IMR-90 (cell line): ENCODE results near the gene CENPH. TPM values are rescaled to one million over a fixed set of nuclear protein-coding genes. Genes with fewer than 3 reads are reported as not detected.

ENCODE experiments used
- ATAC-seq: fragments of 200-7000 bp; cut with Tn5 transposase; 2 replicates; pipeline ENCODE4 v1.9.1; 2020; ENCODE audit warnings: low read depth, mild to moderate bottlenecking, moderate library complexity
- BruUV-seq: library from RNA; stranded (reverse); fragments of 400-500 nt; replicated peaks from 2 replicates; lab custom pipeline; 2021; lab: Mats Ljungman, UMichigan
- CTCF ChIA-PET: fragments of 300-600 bp; formaldehyde crosslinking; extraction: SDS; loops from one replicate; lab custom pipeline; 2021; ENCODE audit warnings: antibody characterized with exemption; lab: Yijun Ruan, JAX
- POLR2A ChIA-PET: fragments of 300-600 bp; sonication (Branson Sonifier 250); formaldehyde crosslinking; loops from one replicate; lab custom pipeline; 2022; ENCODE audit warnings: antibody characterized with exemption; ENCODE audit not compliant: unreplicated experiment; lab: Charles Lee
- DNase-seq: peaks from one replicate; pipeline ENCODE4 v3.0.0; 2013
- H2AFZ ChIP-seq: replicated peaks from 2 replicates; pipeline ENCODE3; 2013; ENCODE audit warnings: low read length, mild to moderate bottlenecking; ENCODE audit not compliant: poor library complexity
- H2AK5ac ChIP-seq: 2 replicates; pipeline ENCODE4 v1.6.1; 2013; ENCODE audit warnings: low read depth, low read length, inconsistent platforms
- H2AK9ac ChIP-seq: replicated peaks from 2 replicates; pipeline ENCODE3; 2013; ENCODE audit warnings: mild to moderate bottlenecking, low read depth, low read length, moderate library complexity; ENCODE audit not compliant: poor library complexity
- H2BK120ac ChIP-seq: 2 replicates; pipeline ENCODE4 v1.6.1; 2013; ENCODE audit warnings: low read depth, low read length, inconsistent platforms
- H2BK15ac ChIP-seq: 3 replicates; pipeline ENCODE4 v1.6.1; 2013; ENCODE audit warnings: low read depth, low read length, inconsistent platforms
- H2BK20ac ChIP-seq: 2 replicates; pipeline ENCODE4 v1.6.1; 2013; ENCODE audit warnings: low read depth, mild to moderate bottlenecking, inconsistent platforms, low read length, moderate library complexity
- H2BK5ac ChIP-seq: 2 replicates; pipeline ENCODE4 v1.6.1; 2013; ENCODE audit warnings: mild to moderate bottlenecking, low read depth, low read length, inconsistent platforms; ENCODE audit not compliant: poor library complexity, severe bottlenecking
- H3K14ac ChIP-seq: replicated peaks from 2 replicates; pipeline ENCODE4 v1.6.1; 2013; ENCODE audit warnings: low read depth, low read length, inconsistent platforms
- H3K18ac ChIP-seq: 2 replicates; pipeline ENCODE4 v1.6.1; 2013; ENCODE audit warnings: low read depth, low read length, control low read depth
- H3K23ac ChIP-seq: 2 replicates; pipeline ENCODE4 v1.6.1; 2013; ENCODE audit warnings: low read depth, low read length, inconsistent platforms
- H3K27ac ChIP-seq: 2 replicates; pipeline ENCODE4 v1.5.1; 2013; ENCODE audit warnings: mild to moderate bottlenecking, control low read depth, low read length; ENCODE audit not compliant: insufficient read depth
- H3K27me3 ChIP-seq: 2 replicates; pipeline ENCODE4 v1.6.1; 2013; ENCODE audit warnings: low read length; ENCODE audit not compliant: control insufficient read depth, insufficient read depth
- H3K36me3 ChIP-seq: 2 replicates; pipeline ENCODE4 v1.6.1; 2013; ENCODE audit warnings: low read length, mixed read lengths; ENCODE audit not compliant: control insufficient read depth, insufficient read depth
- H3K4ac ChIP-seq: 2 replicates; pipeline ENCODE4 v1.6.1; 2013; ENCODE audit warnings: low read depth, low read length, inconsistent platforms
- H3K4me1 ChIP-seq: 2 replicates; pipeline ENCODE4 v1.6.1; 2013; ENCODE audit warnings: low read length, mixed read lengths; ENCODE audit not compliant: control insufficient read depth, insufficient read depth
- H3K4me2 ChIP-seq: 2 replicates; pipeline ENCODE4 v1.6.1; 2013; ENCODE audit warnings: low read depth, mild to moderate bottlenecking, control low read depth, low read length, moderate library complexity
- H3K4me3 ChIP-seq: 2 replicates; pipeline ENCODE4 v1.5.1; 2013; ENCODE audit warnings: low read depth, mild to moderate bottlenecking, control low read depth, low read length, moderate library complexity; ENCODE audit not compliant: insufficient read depth
- H3K56ac ChIP-seq: 2 replicates; pipeline ENCODE4 v1.6.1; 2013; ENCODE audit warnings: low read length, inconsistent platforms; ENCODE audit not compliant: insufficient read depth; ENCODE audit errors: extremely low read depth
- H3K79me1 ChIP-seq, 2 experiments: 2 replicates each; pipeline ENCODE4 v1.6.1; 2013; ENCODE audit warnings: low read length in 2 of 2, inconsistent platforms in 1 of 2, low read depth in 1 of 2
- H3K9ac ChIP-seq: 2 replicates; pipeline ENCODE4 v1.6.1; 2013; ENCODE audit warnings: low read depth, low read length, control low read depth
- H3K9me1 ChIP-seq: 2 replicates; pipeline ENCODE4 v1.6.1; 2013; ENCODE audit warnings: low read length, inconsistent platforms; ENCODE audit not compliant: insufficient read depth
- H3K9me3 ChIP-seq: 2 replicates; pipeline ENCODE4 v1.6.1; 2013; ENCODE audit warnings: low read length; ENCODE audit not compliant: control insufficient read depth, insufficient read depth
- H4K20me1 ChIP-seq: 2 replicates; pipeline ENCODE4 v1.6.1; 2013; ENCODE audit warnings: low read length, inconsistent platforms; ENCODE audit not compliant: insufficient read depth
- H4K5ac ChIP-seq: 2 replicates; pipeline ENCODE4 v1.6.1; 2013; ENCODE audit warnings: mild to moderate bottlenecking, low read depth, low read length, control low read depth
- H4K8ac ChIP-seq, 2 experiments: 2 replicates each; pipeline ENCODE4 v1.6.1; 2013; ENCODE audit warnings: low read depth in 2 of 2, low read length in 2 of 2, control low read depth in 1 of 2, inconsistent platforms in 1 of 2
- H4K91ac ChIP-seq: 2 replicates; pipeline ENCODE4 v1.6.1; 2013; ENCODE audit warnings: low read depth, low read length, inconsistent platforms; ENCODE audit not compliant: insufficient read depth
- CEBPB ChIP-seq: IDR thresholded peaks from 2 replicates; pipeline ENCODE4 v1.6.1; 2012; ENCODE audit warnings: low read depth, low read length, improper control_type of control experiment
- POLR2A ChIP-seq: IDR thresholded peaks from 2 replicates; pipeline ENCODE4 v1.6.1; 2012; ENCODE audit warnings: mild to moderate bottlenecking, low read depth, low read length
- RAD21 ChIP-seq: IDR thresholded peaks from 2 replicates; pipeline ENCODE4 v1.6.1; 2012; ENCODE audit warnings: low read length, improper control_type of control experiment
- WGBS, 2 experiments: methylation state at CpG; one replicate each; pipeline versions ENCODE4 v1.1.5 to v1.1.7; 2013; ENCODE audit warnings: missing lambda C conversion rate in 2 of 2; ENCODE audit not compliant: insufficient read length in 1 of 2; ENCODE audit errors: extremely low coverage in 2 of 2; 5-methylcytosine and 5-hydroxymethylcytosine counted together
- dilution Hi-C: fragments of 300-500 bp; cut with HindIII; formaldehyde crosslinking; loops from one replicate; pipeline ENCODE4 v1.14.3; 2018; ENCODE audit warnings: low sequenced_read_pairs; ENCODE audit not compliant: unreplicated experiment
- in situ Hi-C: fragments of 300-500 bp; cut with MboI; formaldehyde crosslinking; loops from 3 replicates; pipeline ENCODE4 v1.14.3; 2019; ENCODE audit warnings: low sequenced_read_pairs, inconsistent platforms, mixed read lengths
- intact Hi-C: fragments of 100-400 bp; cut with micrococcal nuclease; formaldehyde crosslinking; loops from 2 replicates; pipeline ENCODE4 v1.10.0; 2022
- polyA plus RNA-seq, 3 experiments: library from polyadenylated mRNA; depleted of rRNA; stranded (reverse); fragments of >200 nt; gene quantifications; 2 replicates each; pipeline ENCODE4 v1.2.3, GENCODE V29; 2012; ENCODE audit warnings: low replicate concordance in 1 of 3
- total RNA-seq: library from RNA; depleted of rRNA; stranded (reverse); fragments of >200 nt; gene quantifications from 2 replicates; pipeline ENCODE4 v1.2.3, GENCODE V29; 2012
- TF ChIP-seq, protein P1 (sequence below): fragments of 150-350 bp; IDR thresholded peaks from 2 replicates; pipeline ENCODE4 v1.6.1; 2016; ENCODE audit warnings: low read depth, mild to moderate bottlenecking, low read length, moderate library complexity, borderline replicate concordance
- TF ChIP-seq, protein P2 (sequence below): conservative IDR thresholded peaks from 2 replicates; pipeline ENCODE4 v1.5.1; 2012; ENCODE audit warnings: mild to moderate bottlenecking, low read depth, low read length, improper control_type of control experiment

The CENPH gene
- total and polyA plus RNA-seq, 2 of the 4 experiments (the other 2 are of a cell fraction) = 3.8 to 7.8 TPM

- no peak overlapping the region for H3K4me3 ChIP-seq
- H3K4me2 ChIP-seq = no peak overlapping the region
- ChIA-PET POLR2A (no interaction called here), CTCF (no interaction called here)
- peak overlapping the region; percentile 43 for H2BK5ac ChIP-seq
- H2AK9ac ChIP-seq = no peak overlapping the region
- no peak overlapping the region for H4K8ac ChIP-seq
- H2BK15ac ChIP-seq = 0 out of 3 replicates have a peak overlapping the region, but pooled peaks have one; percentile 26
- H4K20me1 ChIP-seq = peaks cover 29% of the 10 kb centered on the region; the same call in 1 of the 2 replicates
- ATAC-seq = no peak
- H3K36me3 ChIP-seq = peaks cover 22% of the 10 kb centered on the region
- H3K27me3 ChIP-seq = no peaks in the 10 kb centered on the region
- H3K79me1 ChIP-seq = peaks cover 6 to 41% of the 10 kb centered on the region in 2 experiments
- no peak overlapping the region for H3K18ac ChIP-seq
- peaks cover 10% of the 10 kb centered on the region for H3K4me1 ChIP-seq
- WGBS, 2 experiments = no CpG with 5 or more reads among the region's 8 CpGs
- peak overlapping the region; percentile 42; the same call in 1 of the 2 replicates for H3K27ac ChIP-seq
- H2AK5ac ChIP-seq = no peak overlapping the region
- H4K5ac ChIP-seq = peak overlapping the region; percentile 3; the same call in 1 of the 2 replicates
- H4K91ac ChIP-seq = 0 out of 2 replicates have a peak overlapping the region, but pooled peaks have one; percentile 51
- no peaks in the 10 kb centered on the region for H3K9me1 ChIP-seq
- no peak for DNase-seq
- intact Hi-C loops = no loop called here
- H2BK120ac ChIP-seq = no peak overlapping the region
- no peak overlapping the region for H2AFZ ChIP-seq
- H3K14ac ChIP-seq = no peak overlapping the region
- no peak overlapping the region for H3K56ac ChIP-seq
- H3K9ac ChIP-seq = no peak overlapping the region
- TF ChIP-seq POLR2A = no peak
- TF ChIP-seq, protein P1, sequence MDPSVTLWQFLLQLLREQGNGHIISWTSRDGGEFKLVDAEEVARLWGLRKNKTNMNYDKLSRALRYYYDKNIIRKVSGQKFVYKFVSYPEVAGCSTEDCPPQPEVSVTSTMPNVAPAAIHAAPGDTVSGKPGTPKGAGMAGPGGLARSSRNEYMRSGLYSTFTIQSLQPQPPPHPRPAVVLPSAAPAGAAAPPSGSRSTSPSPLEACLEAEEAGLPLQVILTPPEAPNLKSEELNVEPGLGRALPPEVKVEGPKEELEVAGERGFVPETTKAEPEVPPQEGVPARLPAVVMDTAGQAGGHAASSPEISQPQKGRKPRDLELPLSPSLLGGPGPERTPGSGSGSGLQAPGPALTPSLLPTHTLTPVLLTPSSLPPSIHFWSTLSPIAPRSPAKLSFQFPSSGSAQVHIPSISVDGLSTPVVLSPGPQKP = no peak
- TF ChIP-seq RAD21 = no peak
- no peak for TF ChIP-seq CEBPB
- TF ChIP-seq, protein P2, sequence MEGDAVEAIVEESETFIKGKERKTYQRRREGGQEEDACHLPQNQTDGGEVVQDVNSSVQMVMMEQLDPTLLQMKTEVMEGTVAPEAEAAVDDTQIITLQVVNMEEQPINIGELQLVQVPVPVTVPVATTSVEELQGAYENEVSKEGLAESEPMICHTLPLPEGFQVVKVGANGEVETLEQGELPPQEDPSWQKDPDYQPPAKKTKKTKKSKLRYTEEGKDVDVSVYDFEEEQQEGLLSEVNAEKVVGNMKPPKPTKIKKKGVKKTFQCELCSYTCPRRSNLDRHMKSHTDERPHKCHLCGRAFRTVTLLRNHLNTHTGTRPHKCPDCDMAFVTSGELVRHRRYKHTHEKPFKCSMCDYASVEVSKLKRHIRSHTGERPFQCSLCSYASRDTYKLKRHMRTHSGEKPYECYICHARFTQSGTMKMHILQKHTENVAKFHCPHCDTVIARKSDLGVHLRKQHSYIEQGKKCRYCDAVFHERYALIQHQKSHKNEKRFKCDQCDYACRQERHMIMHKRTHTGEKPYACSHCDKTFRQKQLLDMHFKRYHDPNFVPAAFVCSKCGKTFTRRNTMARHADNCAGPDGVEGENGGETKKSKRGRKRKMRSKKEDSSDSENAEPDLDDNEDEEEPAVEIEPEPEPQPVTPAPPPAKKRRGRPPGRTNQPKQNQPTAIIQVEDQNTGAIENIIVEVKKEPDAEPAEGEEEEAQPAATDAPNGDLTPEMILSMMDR = no peak
- in situ Hi-C loops = no loop called here
- dilution Hi-C loops = no loop called here
- no TSS peak for BruUV-seq
- no peaks in the 10 kb centered on the region for H3K9me3 ChIP-seq
- H2BK20ac ChIP-seq = no peak overlapping the region
- no peak overlapping the region for H3K4ac ChIP-seq
- 0 out of 2 replicates have a peak overlapping the region, but pooled peaks have one; percentile 7 for H3K23ac ChIP-seq
These were observed 53.0 kb downstream of the CENPH start for GRCh38 chr5:69242215-69242927.
